PC-9 (cell line): ENCODE measurements around the gene CALN1. TPM values are rescaled to one million over a fixed set of nuclear protein-coding genes. Genes with fewer than 3 reads are reported as not detected.

Experiments used
- BruUV-seq: library from RNA; stranded (reverse); fragments of 400-500 nt; replicated peaks from 2 replicates; lab custom pipeline; 2021; lab: Mats Ljungman, UMichigan
- CTCF ChIA-PET: fragments of 300-600 bp; sonication (Branson Sonifier 250); formaldehyde crosslinking; loops from one replicate; lab custom pipeline; 2022; ENCODE audit warnings: antibody characterized with exemption; lab: Charles Lee
- POLR2A ChIA-PET: fragments of 300-600 bp; sonication (Branson Sonifier 250); formaldehyde crosslinking; loops from one replicate; lab custom pipeline; 2022; ENCODE audit warnings: antibody characterized with exemption; ENCODE audit not compliant: unreplicated experiment; lab: Charles Lee
- DNase-seq, 2 experiments: peaks; one replicate each; pipeline versions ENCODE4 v3.0.0 to v3.0.0-alpha.2; 2015 to 2022; ENCODE audit warnings: mixed read lengths in 1 of 2
- H2AFZ ChIP-seq: fragments of 200-600 bp; sonication (generic); 2 replicates; pipeline ENCODE4 v1.8.1; 2017; ENCODE audit warnings: antibody characterized with exemption
- H3F3A ChIP-seq: fragments of 200-600 bp; sonication (generic); 2 replicates; pipeline ENCODE4 v1.8.1; 2017; ENCODE audit warnings: antibody characterized with exemption, mild to moderate bottlenecking, low read depth; ENCODE audit not compliant: insufficient read depth
- H3K27ac ChIP-seq: fragments of 200-600 bp; sonication (generic); 2 replicates; pipeline ENCODE4 v1.6.1; 2016; ENCODE audit warnings: mixed run types
- H3K27me3 ChIP-seq: fragments of 200-600 bp; sonication (generic); 2 replicates; pipeline ENCODE4 v1.6.1; 2016; ENCODE audit warnings: low read depth, mixed run types; ENCODE audit not compliant: insufficient read depth
- H3K36me3 ChIP-seq: fragments of 200-600 bp; sonication (generic); 2 replicates; pipeline ENCODE4 v1.6.1; 2016; ENCODE audit warnings: low read depth, mixed run types
- H3K4me1 ChIP-seq: fragments of 200-600 bp; sonication (generic); replicated peaks from 2 replicates; pipeline ENCODE4 v1.6.1; 2016; ENCODE audit warnings: mixed run types; ENCODE audit not compliant: insufficient read depth
- H3K4me2 ChIP-seq: fragments of 200-600 bp; sonication (generic); 2 replicates; pipeline ENCODE4 v1.6.1; 2017; ENCODE audit warnings: mixed run types
- H3K4me3 ChIP-seq: fragments of 200-600 bp; sonication (generic); 2 replicates; pipeline ENCODE4 v1.6.1; 2016; ENCODE audit warnings: mixed run types
- H3K79me2 ChIP-seq: fragments of 200-600 bp; sonication (generic); 2 replicates; pipeline ENCODE4 v1.6.1; 2017; ENCODE audit warnings: low read depth, mixed run types
- H3K9me2 ChIP-seq: fragments of 200-600 bp; sonication (generic); 2 replicates; pipeline ENCODE4 v1.8.1; 2017; ENCODE audit warnings: mild to moderate bottlenecking; ENCODE audit not compliant: insufficient read depth
- H3K9me3 ChIP-seq: fragments of 200-600 bp; sonication (generic); 2 replicates; pipeline ENCODE4 v1.8.1; 2016; ENCODE audit warnings: low read depth; ENCODE audit not compliant: insufficient read depth
- H4K20me1 ChIP-seq: fragments of 200-600 bp; sonication (generic); 2 replicates; pipeline ENCODE4 v1.8.1; 2017; ENCODE audit not compliant: insufficient read depth
- CTCF ChIP-seq: fragments of 200-600 bp; sonication (generic); conservative IDR thresholded peaks from 2 replicates; pipeline ENCODE4 v1.6.1; 2017; ENCODE audit warnings: mixed run types, antibody characterized with exemption, mild to moderate bottlenecking, moderate library complexity
- EZH2 ChIP-seq: fragments of 200-600 bp; sonication (generic); IDR thresholded peaks from 2 replicates; pipeline ENCODE4 v1.8.0; 2017; ENCODE audit warnings: antibody characterized with exemption, low read depth
- intact Hi-C: fragments of 100-400 bp; cut with micrococcal nuclease; formaldehyde crosslinking; loops from one replicate; pipeline ENCODE4 v1.10.0; 2022; ENCODE audit not compliant: unreplicated experiment
- total RNA-seq: library from RNA; stranded (reverse); gene quantifications from 2 replicates; pipeline ENCODE4 v1.2.3, GENCODE V29; 2021

The CALN1 gene
- total RNA-seq, 1 experiment from 2014 or later = not detected

GRCh38 chr7:72249106-72249505 lies 163.0 kb downstream of the CALN1 start:
- CTCF ChIA-PET = no interaction called here
- Histone ChIP-seq H3K4me1 (no peaks in the 10 kb centered on the region), H3K27me3 (peaks cover 12% of the 10 kb centered on the region), H3K4me3 (no peak overlapping the region), H3F3A (no peaks in the 10 kb centered on the region), H3K79me2 (no peaks in the 10 kb centered on the region), H3K9me2 (no peaks in the 10 kb centered on the region), H3K27ac (no peak overlapping the region), H4K20me1 (no peaks in the 10 kb centered on the region), H3K9me3 (no peaks in the 10 kb centered on the region), H3K4me2 (no peak overlapping the region), H2AFZ (no peak overlapping the region), H3K36me3 (no peaks in the 10 kb centered on the region)
- POLR2A ChIA-PET = no interaction called here
- intact Hi-C loops = no loop called here
- BruUV-seq = no TSS peak
- no peak for TF ChIP-seq CTCF
- no peak for DNase-seq

- no peaks in the 10 kb centered on the region for H3K79me2 ChIP-seq
- TF ChIP-seq CTCF = no peak
- no peak for TF ChIP-seq EZH2
- H3K9me2 ChIP-seq = no peaks in the 10 kb centered on the region
- H3K4me1 ChIP-seq = no peaks in the 10 kb centered on the region
- ChIA-PET POLR2A (no interaction called here), CTCF (no interaction called here)
- H3K27me3 ChIP-seq = peaks cover 32% of the 10 kb centered on the region
- no peak overlapping the region for H2AFZ ChIP-seq
- intact Hi-C loops = no loop called here
- H3K36me3 ChIP-seq = no peaks in the 10 kb centered on the region
- no peak overlapping the region for H3K4me3 ChIP-seq
- no peaks in the 10 kb centered on the region for H3K9me3 ChIP-seq
- H3K27ac ChIP-seq = no peak overlapping the region
- H4K20me1 ChIP-seq = no peaks in the 10 kb centered on the region
- no peak overlapping the region for H3K4me2 ChIP-seq
- DNase-seq = no peak
- no peaks in the 10 kb centered on the region for H3F3A ChIP-seq
- no TSS peak for BruUV-seq
Measured at GRCh38 chr7:72244826-72245398, 167.2 kb downstream of the CALN1 start.

GRCh38 chr7:72243329-72243728 lies 168.8 kb downstream of the CALN1 start:
- Histone ChIP-seq H3K4me1 (no peaks in the 10 kb centered on the region), H3K79me2 (no peaks in the 10 kb centered on the region), H4K20me1 (no peaks in the 10 kb centered on the region), H3K9me3 (no peaks in the 10 kb centered on the region), H3K9me2 (no peaks in the 10 kb centered on the region), H3K36me3 (no peaks in the 10 kb centered on the region), H3K27ac (no peak overlapping the region), H3K4me3 (no peak overlapping the region), H2AFZ (no peak overlapping the region), H3K4me2 (no peak overlapping the region), H3K27me3 (peaks cover 32% of the 10 kb centered on the region), H3F3A (no peaks in the 10 kb centered on the region)
- TF ChIP-seq CTCF (no peak), EZH2 (no peak)
- POLR2A ChIA-PET = no interaction called here
- BruUV-seq = no TSS peak
- intact Hi-C loops = no loop called here
- CTCF ChIA-PET = no interaction called here
- no peak for DNase-seq
